CD4-positive, alpha-beta T cell treated with Interleukin-4 for 4 hours (primary cell): ENCODE data around the gene TMPRSS2.

ENCODE experiments used
- DNase-seq: peaks from one replicate; pipeline ENCODE4 v3.0.0-alpha.2; 2020

TMPRSS2 gene

DNA sequence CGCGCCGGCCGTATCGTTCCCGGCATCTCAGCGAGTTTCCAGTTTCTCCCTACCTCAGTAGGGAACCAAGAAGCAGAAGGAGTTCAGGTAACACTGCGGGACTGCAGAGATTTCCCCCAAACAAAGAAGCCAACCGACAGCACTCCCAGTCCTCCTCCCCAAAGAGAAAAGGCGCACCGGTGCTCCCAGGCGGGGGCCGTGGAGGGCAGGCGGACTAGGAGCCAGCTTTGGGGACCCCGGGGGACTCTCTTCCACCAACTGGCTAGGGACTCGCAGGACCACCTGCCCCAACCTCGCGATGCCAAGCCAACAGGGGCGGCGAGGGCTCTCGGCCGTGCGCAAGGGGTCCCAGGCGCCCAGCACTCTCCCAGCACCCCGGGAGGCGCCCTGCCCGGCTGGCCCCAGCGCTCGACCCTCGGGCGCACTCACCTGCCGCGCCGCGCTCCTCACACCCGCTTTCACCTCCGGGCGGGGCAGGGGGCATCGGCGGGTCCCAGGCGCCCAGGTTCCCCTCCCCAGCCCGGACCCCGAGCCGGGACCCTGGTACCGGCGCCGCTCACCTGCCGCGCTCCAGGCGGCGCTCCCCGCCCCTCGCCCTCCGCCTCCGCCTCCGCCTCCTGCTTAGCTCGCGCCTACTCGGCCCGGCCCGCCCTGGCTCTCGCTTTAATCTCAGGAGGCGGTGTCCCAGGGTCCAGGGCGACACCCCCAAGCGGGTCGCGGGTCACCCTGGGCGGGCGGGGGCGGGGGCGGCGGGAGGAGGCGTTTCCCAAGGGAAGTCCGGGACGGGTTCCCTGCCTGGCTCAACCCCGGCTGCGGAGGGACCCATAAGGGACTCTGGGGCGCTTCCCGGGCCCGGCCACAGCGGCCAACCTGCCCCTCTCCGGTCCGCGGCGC is at the start of gene TMPRSS2:
Gene TMPRSS2 (minus strand): TSS at position 638 of the 894 bp plus-strand sequence. CDS start 10,025 bp downstream, outside the sequence.
- DNase-seq: no peak

DNA sequence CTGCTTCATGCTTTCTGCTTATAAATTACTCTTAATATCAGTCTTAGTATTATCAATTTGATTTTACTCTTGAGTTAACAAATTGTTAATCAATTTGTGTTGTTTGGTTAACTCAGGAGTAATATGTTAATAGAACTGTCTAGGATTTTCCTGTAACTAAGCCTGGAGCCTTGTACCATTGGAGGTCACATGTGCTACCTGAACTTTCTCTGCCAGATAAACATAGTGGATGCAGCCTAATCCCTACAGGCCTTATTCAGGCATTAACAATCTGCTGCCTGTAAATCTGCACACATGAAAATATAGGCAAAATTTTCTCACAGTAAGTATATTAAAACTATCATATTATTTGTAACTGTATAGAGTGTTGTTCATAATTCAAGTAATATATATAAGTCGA is 47.1 kb upstream of the TMPRSS2 start:
- no peak for DNase-seq

DNA sequence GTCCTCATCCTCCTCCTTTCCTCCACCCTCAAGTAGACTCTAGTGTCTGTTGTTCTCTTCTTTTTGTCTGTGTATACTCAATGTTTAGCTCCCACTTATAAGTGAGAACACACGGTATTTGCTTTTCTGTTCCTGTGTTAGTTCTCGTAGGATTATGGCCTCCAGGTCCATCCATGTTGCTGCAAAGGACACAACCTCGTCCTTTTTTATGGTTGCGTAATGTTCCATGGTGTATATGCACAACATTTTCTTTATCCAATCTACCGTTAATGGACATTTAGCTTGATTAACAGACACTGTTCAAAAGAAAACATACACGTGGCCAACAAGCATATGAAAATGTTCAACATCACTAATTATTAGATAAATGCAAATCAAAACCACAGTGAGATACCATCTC is 44.3 kb upstream of the TMPRSS2 start:
- DNase-seq: no peak

DNA sequence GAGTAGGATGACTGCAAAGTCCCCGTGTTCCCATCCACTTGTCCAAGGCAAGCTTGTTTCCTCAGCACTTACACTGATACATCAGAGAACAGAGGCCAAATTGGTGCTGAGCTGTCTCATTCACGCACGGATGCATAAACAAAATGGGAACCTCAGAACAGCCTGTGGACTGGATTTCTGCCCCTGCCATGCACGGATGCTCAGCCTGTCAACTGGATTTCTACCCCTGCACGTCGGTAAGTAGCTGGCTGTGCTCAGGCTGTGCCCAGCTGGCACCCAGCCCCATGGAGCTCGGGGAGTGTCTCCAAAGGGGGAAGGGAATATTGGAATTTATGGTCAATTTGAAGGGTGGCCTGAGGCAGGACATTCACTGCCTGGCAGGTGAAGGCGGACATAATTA is 40.8 kb upstream of the TMPRSS2 start:
- no peak for DNase-seq

DNA sequence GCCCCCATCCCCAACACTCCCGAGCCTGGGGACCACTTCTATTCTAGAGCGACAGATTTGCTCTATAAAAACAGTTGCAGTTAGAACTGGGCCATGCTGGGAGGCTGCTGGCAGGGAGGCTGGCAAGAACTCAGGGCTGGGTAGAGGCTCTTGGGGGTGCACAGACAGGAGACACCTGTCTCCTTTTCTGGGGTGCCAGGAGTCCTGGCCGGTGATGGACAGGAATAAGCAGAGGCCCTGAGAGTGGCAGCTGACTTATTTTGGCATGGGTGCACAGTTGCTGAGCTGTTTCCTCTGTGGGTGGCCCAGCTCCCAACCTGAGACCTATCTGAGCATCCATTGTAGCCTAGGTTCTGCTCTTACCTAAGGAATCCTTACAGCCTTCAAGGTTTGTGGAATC is 39.2 kb upstream of the TMPRSS2 start:
- no peak for DNase-seq

DNA sequence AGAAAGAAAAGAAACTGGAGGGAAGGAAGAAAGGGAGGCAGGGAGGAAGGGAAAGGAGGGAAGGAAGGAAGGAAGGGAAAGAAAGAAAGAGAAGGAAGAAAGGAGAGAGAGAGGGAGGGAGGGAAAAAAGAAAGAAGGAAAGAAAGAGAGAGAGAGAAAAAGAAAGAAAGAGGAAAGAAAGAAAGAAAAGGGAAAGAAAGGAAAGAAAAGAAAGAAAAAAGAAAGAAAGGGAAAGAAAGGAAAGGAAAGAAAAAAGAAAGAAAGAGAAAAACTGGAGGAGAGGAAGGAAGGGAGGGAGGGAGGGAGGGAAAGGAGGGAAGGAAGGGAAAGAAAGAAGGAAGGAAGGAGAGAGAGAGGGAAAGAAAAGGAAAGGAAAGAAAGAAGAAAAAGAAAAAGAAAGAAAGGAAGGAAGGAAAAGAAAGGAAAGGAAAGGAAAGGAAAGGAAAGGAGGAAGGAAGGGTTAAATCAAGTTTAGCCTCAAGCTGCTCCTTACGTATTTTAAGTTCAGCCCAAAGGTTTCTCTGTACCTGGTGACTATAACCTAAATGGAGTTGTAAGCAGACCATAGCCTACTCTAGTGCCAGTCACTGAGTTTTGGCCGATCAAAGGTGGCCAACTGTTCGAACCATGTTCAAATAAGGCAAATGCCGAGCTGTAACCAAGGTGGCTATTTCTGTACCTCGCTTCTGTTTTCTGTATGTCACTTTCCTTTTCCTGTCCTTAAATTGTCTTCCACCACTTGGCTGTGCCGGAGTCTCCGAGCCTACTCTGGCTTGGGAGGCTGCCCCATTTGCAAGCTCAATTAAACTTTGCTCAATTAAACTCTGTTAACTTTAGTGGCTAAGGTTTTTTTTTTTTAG is 37.8 kb upstream of the TMPRSS2 start:
- no peak for DNase-seq

DNA sequence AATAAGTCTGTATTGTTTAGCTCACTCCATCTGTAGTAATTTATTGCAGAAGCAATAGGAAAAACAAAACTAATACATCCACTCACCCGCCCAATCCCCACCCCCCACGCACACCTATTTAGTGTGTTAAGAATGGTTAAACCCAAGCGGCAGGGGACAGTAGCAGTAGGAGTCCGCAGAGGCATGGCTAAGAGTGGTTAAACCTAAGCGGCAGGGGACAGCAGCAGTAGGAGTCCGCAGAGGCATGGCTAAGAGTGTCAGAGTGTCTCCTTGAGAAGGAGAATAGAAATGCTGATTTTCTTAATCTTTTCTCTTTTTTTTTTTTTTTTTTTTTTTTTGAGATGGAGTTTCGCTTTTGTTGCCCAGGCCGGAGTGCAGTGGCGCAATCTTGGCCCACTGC is 34.8 kb upstream of the TMPRSS2 start:
- DNase-seq: no peak

DNA sequence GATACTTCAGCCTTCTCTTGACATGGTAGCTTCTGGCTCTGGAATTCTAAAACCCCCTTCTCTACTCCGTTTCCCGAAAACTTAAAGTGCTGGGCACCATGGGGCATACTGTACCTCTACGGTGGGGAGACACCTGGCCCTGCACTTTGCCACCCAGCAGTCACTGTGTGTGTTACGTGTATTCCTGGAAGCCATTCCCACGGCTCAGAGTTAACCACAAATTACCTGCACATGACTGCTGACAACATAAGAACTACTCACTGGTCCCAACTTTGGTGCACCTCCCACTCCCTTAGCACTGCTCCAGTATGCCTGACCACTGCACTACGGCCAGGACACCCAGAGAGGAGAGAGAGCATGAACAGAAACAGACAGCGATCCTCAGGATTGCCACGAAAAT is 29.4 kb upstream of the TMPRSS2 start:
- no peak for DNase-seq

DNA sequence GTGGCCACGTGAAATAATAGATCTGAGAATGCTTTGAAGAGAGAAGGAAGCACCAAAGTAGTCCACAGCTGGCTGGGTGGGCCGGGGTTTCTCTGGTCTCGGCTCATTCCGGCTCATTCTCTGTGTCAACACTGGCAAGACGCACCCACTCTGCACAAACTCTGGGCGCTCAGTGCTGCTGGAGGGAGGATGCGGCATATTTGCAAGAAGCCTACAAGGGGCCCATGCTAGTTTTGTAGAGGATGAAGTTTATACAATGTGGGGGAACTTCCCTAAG is 28.8 kb upstream of the TMPRSS2 start:
- no peak for DNase-seq

DNA sequence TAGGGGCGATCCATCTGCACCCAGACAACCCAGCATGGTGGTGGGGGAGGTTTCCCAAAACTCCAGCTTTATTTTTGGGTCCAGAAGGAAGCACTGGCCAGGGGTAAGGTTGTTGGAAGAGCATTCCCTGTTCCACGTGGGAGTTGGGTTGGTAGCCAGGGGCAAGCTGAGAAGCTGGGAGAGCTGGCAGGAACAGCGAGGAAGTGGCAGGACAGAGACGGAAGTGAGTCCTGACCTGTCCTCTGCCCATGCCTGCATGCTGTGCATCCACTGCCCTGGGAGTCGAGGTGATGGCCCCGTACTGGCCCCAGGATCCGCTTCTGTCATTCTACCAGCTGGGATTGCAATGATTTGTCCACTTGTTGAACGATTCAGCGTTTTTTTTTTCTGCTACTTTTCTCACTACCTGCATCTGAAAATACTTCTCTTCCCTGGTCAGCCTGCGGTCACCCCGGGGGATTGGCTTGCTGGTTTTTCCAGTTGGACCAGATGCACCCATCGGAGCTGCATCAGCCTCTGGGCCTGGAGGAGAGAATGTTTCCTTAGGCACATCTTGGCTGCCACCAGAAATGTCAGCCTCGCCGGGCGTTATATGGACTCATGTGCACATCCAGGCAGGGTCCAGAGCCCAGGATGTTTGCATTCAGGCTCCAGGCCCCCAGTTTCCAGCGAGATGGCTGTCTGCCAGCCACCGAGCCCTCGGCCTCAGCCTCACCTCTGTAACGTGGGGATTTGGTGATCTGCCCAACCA is 28.3 kb upstream of the TMPRSS2 start:
- DNase-seq: no peak

DNA sequence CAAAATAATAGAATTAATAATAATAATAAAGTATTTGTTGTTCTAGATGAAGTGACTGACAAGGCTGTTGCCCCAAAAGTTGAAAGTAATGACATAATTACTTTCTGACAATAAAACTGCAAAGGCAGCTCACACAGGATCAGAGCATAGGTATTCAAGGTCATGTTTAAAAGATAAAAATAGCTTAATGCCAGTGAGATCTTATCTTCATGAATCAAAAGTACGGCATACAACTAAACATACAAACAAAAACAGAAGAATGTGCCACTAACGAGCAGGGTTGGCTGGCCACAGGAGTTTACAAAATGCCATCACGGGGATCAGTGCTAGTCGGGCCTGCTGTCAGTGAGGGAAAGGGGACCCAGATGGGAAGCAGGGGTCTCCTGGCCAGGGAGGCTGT is 22.4 kb upstream of the TMPRSS2 start:
- no peak for DNase-seq

DNA sequence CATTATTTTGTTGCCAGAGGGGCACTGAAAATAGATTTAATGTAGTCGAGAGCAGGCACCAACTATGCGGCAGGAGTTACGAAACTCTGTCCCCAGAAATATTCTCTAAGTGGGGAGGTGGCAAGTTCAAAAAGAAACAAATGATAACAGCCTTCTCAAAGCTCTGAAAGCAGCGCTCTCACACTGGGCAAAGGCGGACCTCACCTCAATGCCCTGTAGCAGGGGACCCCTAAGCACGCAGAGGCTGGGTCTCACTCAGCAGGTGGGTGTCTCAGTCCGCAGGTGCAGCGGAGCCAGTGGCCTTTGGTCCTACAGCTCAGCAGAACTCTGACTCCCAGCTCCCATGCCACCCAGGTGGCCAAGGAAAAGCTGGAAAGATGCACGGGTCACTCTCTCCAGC is 21.8 kb upstream of the TMPRSS2 start:
- DNase-seq: no peak

DNA sequence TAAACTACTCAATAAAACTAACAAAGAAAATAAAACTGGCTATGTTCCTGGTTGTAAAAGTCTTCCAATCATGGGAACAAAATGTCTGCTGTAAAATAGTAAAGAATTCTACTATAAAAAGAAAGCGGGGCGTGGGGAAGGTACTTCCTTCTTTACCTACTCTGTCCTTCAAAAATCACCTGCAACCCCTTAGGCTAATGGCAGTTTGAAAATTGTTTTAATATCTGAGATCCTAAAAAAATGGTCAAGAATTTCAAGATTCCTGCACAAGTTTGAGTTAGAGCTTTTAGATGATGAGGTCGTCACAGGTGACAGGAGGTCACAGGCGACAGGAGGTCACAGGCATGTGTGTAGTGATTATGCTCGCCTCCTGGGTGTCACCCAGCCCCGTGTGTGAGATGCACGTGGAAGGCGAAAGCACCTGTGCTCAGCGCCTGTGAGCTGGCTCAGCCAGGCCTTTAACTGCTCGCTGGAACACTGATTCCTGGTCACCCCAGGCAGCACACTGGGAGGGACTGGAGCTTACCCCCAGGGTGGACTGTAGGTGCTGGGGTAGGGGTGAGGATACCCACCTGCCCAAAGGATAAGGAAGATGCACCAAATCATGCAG is 18.6 kb upstream of the TMPRSS2 start:
- no peak for DNase-seq

DNA sequence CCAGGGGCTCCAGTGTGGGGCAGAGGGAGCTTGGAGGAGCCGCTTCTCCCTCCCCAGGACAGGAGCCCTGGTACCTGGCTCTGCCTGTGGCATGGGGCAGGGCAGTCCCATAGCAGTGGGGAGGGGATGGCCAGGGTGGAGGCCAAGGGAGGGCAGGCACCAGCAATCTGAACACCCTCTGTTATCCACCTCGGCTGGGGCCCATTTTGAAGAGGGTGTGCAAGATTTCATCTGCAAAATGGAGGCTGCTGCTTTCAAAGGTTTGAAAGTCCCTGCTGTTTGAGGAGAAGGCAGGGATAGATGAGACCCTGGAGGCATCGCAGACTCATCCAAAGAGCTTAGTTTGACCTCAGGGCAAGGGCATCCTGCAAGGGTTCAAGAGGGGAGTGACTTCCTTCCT is 15.2 kb upstream of the TMPRSS2 start:
- DNase-seq: no peak

DNA sequence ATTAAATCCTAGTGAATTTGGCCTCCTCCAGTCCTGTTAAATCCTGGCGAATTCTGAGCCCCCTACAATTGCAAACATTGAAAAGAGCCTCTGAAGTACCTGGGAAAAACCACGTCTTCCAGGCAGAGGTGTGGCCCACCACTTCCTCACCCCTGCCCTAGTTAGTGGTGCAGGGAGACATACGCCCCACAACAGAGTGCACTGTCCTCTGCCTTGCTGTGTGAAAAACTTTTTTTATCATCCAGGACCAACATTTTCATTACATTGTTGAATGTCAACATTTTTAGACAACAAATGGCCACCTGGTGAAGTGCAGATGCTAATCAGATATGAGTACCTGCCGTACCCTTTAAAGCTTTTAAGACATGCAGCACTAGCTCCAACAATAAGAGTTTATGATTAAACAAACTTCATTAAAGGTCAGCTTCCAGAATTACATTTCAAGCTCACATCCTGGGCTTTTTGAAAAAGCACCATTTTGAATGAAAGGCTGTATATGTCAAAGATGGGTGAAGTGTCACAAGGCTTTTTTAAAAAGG is 13.6 kb upstream of the TMPRSS2 start:
- DNase-seq: no peak

DNA sequence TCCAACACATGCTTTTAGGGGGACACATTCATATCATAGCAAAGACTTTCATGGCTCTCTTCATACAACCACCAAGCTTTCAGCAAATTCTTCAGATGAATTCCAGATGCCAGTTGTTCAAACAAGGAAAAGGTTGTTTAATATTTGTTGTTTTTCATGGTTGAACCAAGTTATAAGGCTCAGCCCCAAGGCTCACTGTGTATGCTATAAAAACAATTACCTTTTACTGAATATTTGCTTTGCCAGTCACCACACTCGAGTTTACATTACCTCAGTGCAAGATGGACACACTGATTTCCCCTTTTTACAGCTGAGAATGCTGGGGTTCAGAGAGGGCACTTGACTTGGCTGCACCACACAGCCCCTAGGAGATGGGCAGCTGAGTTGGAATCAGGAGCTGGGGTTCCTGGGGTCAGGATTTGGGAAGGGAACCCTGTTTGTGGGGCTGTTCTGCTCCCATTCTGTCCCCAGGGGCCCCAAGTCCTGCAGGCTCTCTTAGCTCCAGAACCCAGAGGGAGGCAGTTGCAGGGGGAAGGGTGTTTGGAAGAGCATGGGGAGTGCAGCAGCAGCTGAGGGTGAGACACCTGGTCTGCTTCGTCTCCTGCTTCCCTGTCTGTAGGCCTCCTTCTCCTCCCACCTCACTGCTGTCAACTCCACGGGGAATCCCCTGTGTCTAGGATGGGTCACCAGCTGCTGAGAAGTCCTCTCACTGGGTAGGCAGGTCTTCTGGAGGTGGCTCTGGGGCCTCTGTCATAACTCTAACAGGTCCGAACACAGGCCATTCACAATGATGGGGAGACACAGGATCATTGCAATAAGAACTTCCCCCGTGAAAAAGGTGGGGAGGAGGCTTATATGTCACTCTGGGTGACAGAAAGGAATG is 12.8 kb upstream of the TMPRSS2 start:
- no peak for DNase-seq

DNA sequence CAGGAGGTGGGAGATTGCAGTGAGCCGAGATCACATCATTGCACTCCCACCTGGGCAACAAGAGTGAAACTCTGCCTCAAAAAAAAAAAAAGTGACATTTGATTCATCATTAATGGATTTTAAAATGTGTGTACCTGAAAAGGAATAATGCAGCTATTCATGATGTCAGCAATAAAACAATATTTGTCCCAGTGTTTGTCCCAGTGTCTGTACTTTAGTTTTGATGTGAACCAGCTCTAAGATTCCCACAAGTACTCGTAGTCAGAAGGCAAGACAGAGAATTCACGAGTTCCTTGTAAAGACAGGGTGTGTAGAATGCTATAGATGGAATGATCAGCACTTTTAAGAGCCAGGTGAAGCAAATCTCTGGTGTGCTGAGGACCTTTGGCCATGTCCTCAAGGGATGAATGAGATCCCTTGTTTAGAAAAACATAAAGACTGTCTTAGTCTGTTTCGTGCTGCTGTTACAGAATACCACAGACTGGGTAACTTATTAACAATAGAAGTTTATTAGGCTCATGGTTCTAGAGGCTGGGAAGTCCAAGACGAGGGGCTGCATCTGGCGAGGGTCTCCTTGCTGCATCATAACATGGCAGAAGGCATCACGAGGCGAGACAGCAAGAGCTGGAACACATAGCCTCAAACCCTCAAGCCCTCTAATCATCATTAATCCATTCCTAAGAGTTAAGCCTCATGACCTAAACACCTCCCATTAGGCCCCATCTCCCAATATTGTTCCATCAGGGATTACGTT is 12.0 kb upstream of the TMPRSS2 start:
- DNase-seq: no peak

DNA sequence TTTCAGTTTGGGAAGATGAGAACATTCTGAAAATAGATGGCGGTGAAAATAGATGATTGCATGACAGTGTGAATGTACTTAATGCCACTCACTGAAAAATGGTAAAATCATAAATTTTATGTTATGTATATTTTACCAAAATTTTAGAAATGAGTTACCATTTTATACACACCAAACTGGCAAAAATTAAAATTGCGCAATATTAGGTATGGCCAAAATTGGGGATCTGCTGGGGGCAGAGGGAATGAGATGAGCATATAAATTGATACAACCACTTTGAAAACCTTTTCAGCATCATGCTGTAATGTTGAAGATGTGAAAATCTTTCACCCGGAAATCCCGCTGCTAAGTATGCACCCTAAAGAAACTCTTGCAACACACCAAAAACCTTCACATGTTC is 10.8 kb upstream of the TMPRSS2 start:
- DNase-seq: no peak

DNA sequence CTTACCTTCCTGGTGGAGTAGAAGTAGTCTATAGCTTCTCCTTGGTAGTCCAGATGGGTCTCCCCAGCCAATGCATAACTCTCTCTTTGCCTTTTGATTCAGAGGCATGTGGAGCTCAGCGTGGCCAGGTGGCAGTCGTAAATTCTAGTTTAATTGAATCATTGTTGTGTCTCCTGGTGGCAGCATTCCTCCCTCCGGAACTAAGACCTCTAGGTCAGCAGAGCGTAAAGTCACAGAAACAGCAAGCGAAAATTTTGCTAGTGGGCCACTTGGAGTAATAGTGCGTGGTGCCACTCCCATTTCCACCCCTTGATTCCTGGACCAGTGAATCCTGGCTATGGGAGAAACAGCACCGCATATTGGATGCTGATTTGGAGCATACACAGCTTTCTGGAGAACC is 3.9 kb upstream of the TMPRSS2 start:
- DNase-seq: no peak

DNA sequence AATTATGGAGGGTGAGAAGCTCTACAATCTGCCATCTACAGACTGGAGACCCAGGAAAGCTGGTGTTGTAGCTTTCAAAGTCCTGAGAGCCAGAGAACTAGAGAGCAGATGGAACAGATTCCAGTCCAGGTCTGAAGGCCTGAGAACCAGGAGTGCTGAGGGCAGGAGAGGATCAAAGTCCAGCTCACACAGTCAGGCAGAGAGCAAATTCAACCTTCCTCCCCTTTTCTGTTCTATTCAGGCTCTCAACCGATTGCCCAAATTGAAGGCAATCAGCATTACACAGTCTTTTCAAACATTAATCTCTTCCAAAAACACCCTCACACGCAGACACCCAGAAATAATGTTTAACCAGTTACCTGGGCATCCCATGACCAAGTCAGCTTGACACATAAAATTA is 2.5 kb upstream of the TMPRSS2 start:
- no peak for DNase-seq

DNA sequence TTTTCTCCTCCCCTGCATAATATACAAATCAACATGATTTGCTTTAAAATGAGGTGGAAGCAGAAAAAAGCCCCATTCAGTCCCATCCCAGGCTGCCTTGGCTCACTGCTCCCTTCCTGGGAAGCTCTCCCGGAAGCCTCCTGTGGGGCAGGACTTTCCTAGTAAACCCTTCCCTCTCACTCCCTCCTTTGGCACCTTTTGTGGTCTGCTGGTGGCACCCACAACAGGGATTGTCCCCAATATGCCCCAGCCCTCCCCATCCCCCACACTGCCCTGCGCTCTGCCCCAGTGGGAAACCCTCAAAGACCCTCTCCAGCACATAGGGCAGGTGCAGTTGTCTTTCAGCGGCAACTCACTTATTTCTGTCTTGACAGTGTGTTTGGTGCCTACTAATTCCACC is 1.8 kb upstream of the TMPRSS2 start:
- no peak for DNase-seq
